Osteocyte (in vitro differentiated cells): ENCODE measurements around the gene IL10RB. TPM values are rescaled to one million over a fixed set of nuclear protein-coding genes. Genes with fewer than 3 reads are reported as not detected.
A peak's percentile ranks its signal among the peaks of the same experiment; 100 is the strongest.

Experiments used
- DNase-seq: peaks from one replicate; pipeline ENCODE4 v3.0.0; 2021; ENCODE audit warnings: mixed read lengths; ENCODE audit not compliant: unreplicated experiment; ENCODE audit errors: extremely low spot score
- H3K27ac Mint-ChIP-seq: one replicate; pipeline ENCODE4 v1.8.0; 2021; ENCODE audit warnings: mild to moderate bottlenecking, mixed read lengths; ENCODE audit not compliant: unreplicated experiment
- H3K27me3 Mint-ChIP-seq: one replicate; pipeline ENCODE4 v1.8.0; 2021; ENCODE audit warnings: mixed read lengths; ENCODE audit not compliant: unreplicated experiment
- H3K36me3 Mint-ChIP-seq: one replicate; pipeline ENCODE4 v1.8.0; 2021; ENCODE audit warnings: mixed read lengths; ENCODE audit not compliant: unreplicated experiment
- H3K4me1 Mint-ChIP-seq: one replicate; pipeline ENCODE4 v1.8.0; 2021; ENCODE audit warnings: mixed read lengths; ENCODE audit not compliant: unreplicated experiment
- H3K4me3 Mint-ChIP-seq: one replicate; pipeline ENCODE4 v1.8.0; 2021; ENCODE audit warnings: mild to moderate bottlenecking, moderate library complexity, mixed read lengths; ENCODE audit not compliant: unreplicated experiment
- H3K9me3 Mint-ChIP-seq: one replicate; pipeline ENCODE4 v1.8.0; 2021; ENCODE audit warnings: mixed read lengths; ENCODE audit not compliant: unreplicated experiment
- total RNA-seq: library from RNA; stranded (reverse); gene quantifications from 2 replicates; pipeline ENCODE4 v1.2.1, GENCODE V29; 2021
- TF ChIP-seq, protein P1 (sequence below): fragments of 200-600 bp; sonication (generic); IDR thresholded peaks from 2 replicates; pipeline ENCODE4 v1.5.0; 2021; ENCODE audit warnings: antibody characterized with exemption, mild to moderate bottlenecking, moderate library complexity

The IL10RB gene
- total RNA-seq, 1 donor from 2014 or later, result 21.1 TPM

DNA sequence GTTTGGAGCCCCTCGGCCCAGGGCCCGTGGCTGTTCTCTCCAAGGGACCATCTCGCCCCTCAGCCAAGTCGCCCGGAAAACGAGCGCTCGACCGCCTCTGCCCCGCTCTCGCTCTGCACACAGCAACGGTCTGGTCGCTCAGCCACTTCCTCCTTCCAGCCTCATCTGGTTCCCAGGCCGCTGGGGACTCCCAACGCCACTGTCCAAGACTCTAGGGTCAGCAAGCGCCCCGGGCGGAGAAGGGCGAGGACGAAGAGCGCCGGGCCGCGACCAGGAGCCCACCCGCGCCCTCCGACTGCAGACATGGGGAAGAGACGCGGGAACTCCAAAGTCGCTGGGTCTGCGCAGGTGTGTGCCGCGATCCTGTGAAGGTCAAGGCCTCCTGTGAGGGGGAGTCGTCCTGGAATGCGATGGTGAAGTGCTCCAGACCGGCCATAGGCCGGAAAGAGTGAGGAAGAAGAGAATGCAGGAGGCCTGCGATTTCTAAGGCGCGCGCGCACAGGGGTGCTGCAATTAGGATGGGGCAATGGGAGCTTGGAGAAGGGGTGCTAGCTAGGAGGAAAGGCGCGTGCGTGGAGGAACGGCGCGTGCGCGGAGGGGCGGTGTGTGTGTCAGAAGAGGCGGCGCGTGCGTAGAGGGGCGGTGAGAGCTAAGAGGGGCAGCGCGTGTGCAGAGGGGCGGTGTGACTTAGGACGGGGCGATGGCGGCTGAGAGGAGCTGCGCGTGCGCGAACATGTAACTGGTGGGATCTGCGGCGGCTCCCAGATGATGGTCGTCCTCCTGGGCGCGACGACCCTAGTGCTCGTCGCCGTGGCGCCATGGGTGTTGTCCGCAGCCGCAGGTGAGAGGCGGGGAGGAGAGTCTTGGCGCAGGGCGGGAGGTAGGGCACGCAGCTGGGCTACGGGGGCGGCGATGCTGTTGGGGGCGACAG, 58.4 kb downstream of the IL10RB start, which contains the start of gene IFNAR1:
IFNAR1 (plus strand) TSS at position 680 of the 931 bp plus-strand sequence; CDS start at position 766, 86 bp downstream.
- no peaks in the 10 kb centered on the region for H3K36me3 Mint-ChIP-seq
- peak; percentile 99 for DNase-seq
- H3K9me3 Mint-ChIP-seq, result no peaks in the 10 kb centered on the region
- no peak within 1 kb of the TSS for H3K4me3 Mint-ChIP-seq
- H3K27me3 Mint-ChIP-seq, result peaks cover 6% of the 10 kb centered on the region
- peaks cover 25% of the 10 kb centered on the region for H3K4me1 Mint-ChIP-seq
- no peak within 1 kb of the TSS for H3K27ac Mint-ChIP-seq
- TF ChIP-seq, protein P1, sequence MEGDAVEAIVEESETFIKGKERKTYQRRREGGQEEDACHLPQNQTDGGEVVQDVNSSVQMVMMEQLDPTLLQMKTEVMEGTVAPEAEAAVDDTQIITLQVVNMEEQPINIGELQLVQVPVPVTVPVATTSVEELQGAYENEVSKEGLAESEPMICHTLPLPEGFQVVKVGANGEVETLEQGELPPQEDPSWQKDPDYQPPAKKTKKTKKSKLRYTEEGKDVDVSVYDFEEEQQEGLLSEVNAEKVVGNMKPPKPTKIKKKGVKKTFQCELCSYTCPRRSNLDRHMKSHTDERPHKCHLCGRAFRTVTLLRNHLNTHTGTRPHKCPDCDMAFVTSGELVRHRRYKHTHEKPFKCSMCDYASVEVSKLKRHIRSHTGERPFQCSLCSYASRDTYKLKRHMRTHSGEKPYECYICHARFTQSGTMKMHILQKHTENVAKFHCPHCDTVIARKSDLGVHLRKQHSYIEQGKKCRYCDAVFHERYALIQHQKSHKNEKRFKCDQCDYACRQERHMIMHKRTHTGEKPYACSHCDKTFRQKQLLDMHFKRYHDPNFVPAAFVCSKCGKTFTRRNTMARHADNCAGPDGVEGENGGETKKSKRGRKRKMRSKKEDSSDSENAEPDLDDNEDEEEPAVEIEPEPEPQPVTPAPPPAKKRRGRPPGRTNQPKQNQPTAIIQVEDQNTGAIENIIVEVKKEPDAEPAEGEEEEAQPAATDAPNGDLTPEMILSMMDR, result no peak

DNA sequence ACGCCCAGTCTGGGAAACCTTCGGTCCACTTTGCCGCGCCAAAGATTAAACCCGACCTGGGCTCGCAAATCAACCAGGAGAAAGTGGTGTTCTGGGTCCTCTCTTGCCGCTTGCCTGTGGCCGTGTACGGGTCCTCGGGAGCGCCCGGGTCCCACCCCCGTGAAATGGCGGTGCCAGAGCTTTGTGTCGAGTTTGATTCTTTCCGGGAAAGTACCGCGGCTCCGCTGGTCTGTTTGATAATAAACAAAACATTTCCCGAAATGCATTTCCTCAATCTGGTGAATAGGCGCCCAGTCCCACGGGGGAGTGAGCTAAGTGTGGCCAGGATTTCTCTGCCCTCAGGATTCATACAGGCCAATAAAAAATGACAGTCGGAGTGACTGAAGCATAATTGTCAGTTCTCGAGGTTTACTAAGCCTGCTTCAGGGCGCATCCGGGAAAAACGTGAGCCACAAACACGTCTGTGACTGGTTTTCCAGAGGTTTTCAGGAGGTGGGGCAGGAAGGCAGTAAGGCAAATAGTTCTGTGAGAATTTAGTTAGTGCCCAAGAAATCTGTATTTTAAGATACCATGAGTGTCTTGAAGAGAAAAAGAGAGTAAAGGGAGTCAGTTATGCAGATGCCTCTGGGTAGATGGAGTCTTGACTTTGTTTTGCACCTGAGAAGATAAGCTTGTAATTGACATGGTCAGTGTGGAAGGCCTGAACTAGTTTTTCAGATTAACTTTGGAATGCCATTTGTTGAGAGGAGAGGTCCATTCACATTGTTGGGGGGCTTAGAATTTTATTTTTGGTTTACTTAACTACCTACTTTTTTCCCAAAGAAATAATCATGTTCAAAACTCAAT, 59.3 kb downstream of the IL10RB start:
- Mint-ChIP-seq H3K9me3 (no peaks in the 10 kb centered on the region), H3K27ac (no peak overlapping the region), H3K27me3 (no peaks in the 10 kb centered on the region), H3K36me3 (peaks cover under 1% of the 10 kb centered on the region), H3K4me3 (no peak overlapping the region), H3K4me1 (peaks cover 25% of the 10 kb centered on the region)
- DNase-seq, result peak; percentile 86
- TF ChIP-seq, protein P1, result no peak

DNA sequence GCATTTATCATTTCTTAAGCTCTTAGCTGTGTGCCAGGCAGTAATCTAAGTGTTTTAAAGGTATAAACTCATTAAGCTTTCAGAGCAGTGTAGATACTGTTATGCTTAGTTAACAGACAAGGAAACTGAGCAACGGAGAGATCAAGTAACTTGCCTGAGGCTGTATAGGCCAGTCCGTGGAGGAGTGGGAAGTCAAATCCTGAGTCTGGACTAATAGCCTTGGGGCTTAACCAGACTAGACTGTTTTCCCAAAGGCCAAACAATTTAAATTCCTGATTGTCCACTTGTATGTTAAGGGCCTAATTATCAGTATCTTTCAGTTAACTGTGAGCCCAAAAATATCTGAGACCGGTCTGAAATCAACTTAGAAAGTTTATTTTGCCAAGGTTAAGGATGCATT, 61.2 kb downstream of the IL10RB start:
- Mint-ChIP-seq H3K36me3 (peaks cover 4% of the 10 kb centered on the region), H3K27me3 (no peaks in the 10 kb centered on the region), H3K9me3 (peaks cover 3% of the 10 kb centered on the region), H3K27ac (peak overlapping the region; percentile 27), H3K4me1 (peaks cover 25% of the 10 kb centered on the region), H3K4me3 (no peak overlapping the region)
- DNase-seq, result no peak
- TF ChIP-seq, protein P1, result no peak

DNA sequence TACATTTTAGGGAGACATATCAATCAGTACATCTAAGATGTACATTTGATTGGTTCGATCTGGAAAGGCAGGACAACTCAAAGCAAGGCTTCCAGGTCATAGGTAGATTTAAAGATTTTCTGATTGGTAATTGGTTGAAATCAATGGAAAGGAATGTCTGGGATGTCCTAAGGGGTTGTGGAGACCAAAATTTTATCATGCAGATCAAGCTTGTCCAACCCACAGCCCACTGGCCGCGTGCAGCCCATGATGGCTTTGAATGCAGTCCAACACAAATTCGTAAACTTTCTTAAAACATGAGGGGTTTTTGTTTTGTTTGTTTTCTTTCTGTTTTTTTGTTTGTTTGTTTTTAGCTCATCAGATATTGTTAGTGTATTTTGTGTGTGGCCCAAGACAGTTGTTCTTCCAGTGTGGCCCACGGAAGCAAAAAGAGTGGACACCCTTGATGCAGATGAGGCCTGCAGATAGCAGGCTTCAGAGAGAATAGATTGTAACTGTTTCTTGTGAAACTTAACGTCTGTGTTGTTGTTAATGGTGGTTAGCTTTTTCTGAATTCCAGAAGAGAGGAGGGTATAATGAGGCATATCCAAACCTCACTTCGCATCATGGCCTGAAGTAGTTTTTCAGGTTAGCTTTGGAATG, 61.7 kb downstream of the IL10RB start:
- Mint-ChIP-seq H3K9me3 (peaks cover 9% of the 10 kb centered on the region), H3K27ac (peak overlapping the region; percentile 27), H3K36me3 (peaks cover 10% of the 10 kb centered on the region), H3K4me1 (peaks cover 25% of the 10 kb centered on the region), H3K27me3 (no peaks in the 10 kb centered on the region), H3K4me3 (no peak overlapping the region)
- TF ChIP-seq, protein P1, result no peak
- DNase-seq, result no peak
